Measurements from ENCODE around the gene FOXO6. TPM values are rescaled to one million over a fixed set of nuclear protein-coding genes. Genes with fewer than 3 reads are reported as not detected.

The FOXO6 gene
- total and polyA plus RNA-seq, 10 of the 15 experiments (the other 5 are each of a cell fraction or from before 2014, with no cell fraction given) = 0.37 TPM; not detected in 9

- no peak for DNase-seq (ENCODE audit: low read depth, low spot score)
- H3K27ac ChIP-seq (ENCODE audit: control insufficient read depth, insufficient read depth) = no peak overlapping the region
- H3K4me3 ChIP-seq = no peak overlapping the region
- intact Hi-C loops (cut with micrococcal nuclease; ENCODE audit: unreplicated experiment) = no loop called here
- H3K4me2 ChIP-seq (ENCODE audit: control insufficient read depth, insufficient read depth) = no peak overlapping the region
- no peak for FAIRE-seq
- no peak overlapping the region for H2AFZ ChIP-seq (ENCODE audit: control insufficient read depth, low read depth, low read length)
- no peak for ATAC-seq
- ChIA-PET POLR2A (interaction anchor here (1.0 kb wide), 1 partner anchor 10 kb away, joined by 3 read pairs; no protein-coding TSS in a partner anchor), RAD21 (ENCODE audit: unreplicated experiment) (interaction anchor here (1.0 to 1.7 kb wide), 4 partner anchors 19 to 76 kb away, joined by 4 to 6 read pairs (median 5); no protein-coding TSS in a partner anchor), SMC1A (ENCODE audit: uncharacterized antibody, unreplicated experiment) (interaction anchor here (0.9 to 2.4 kb wide), 5 partner anchors 15 to 36 kb away, joined by 3 to 6 read pairs (median 4); no protein-coding TSS in a partner anchor), CTCF (interaction anchor here (0.9 to 4.3 kb wide), 8 partner anchors 11 to 92 kb away, joined by 3 to 21 read pairs (median 4); no protein-coding TSS in a partner anchor)
- H3K79me2 ChIP-seq (ENCODE audit: control insufficient read depth, insufficient read depth, low read length) = no peaks in the 10 kb centered on the region
- no TSS peak for BruUV-seq (replicated peaks)
- H3K27me3 ChIP-seq (replicated peaks in 1 of 2; ENCODE audit: control insufficient read depth in 2 of 2, insufficient read depth in 2 of 2, low read length in 1 of 2) = no peaks in the 10 kb centered on the region
- no peaks in the 10 kb centered on the region for H4K20me1 ChIP-seq (ENCODE audit: control insufficient read depth, insufficient read depth)
- peaks cover 9% of the 10 kb centered on the region for H3K4me1 ChIP-seq (ENCODE audit: control insufficient read depth, insufficient read depth, low read length)
- TF ChIP-seq RELB (IDR thresholded peaks at IDR 0.05; ENCODE audit: low read depth) = no peak
- H3K9me3 ChIP-seq (replicated peaks; ENCODE audit: control insufficient read depth, insufficient read depth, low read length) = no peaks in the 10 kb centered on the region; the same call in 2 of the 3 replicates
- H3K36me3 ChIP-seq (ENCODE audit: control insufficient read depth in 2 of 2, insufficient read depth in 2 of 2, low read length in 1 of 2) = no peaks in the 10 kb centered on the region
- no peak overlapping the region for H3K9ac ChIP-seq (ENCODE audit: control insufficient read depth, insufficient read depth, low read length)
- in situ Hi-C loops (cut with MboI) = no loop called here
These were observed 19.9 kb upstream of the FOXO6 start for GRCh38 chr1:41341365-41341683.

- TF ChIP-seq BHLHE40 (IDR thresholded peaks at IDR 0.05; ENCODE audit: borderline replicate concordance in 1 of 2, low read depth in 2 of 2, low read length in 1 of 2) = peak in 1 of 2 experiments; percentile 30; a peak in 1 of 4 replicates
- TF ChIP-seq SUZ12 (IDR thresholded peaks at IDR 0.05; ENCODE audit: unreplicated experiment) = no peak
- peak; percentile 37; the same call in 1 of the 2 replicates for TF ChIP-seq DPF2 (IDR thresholded peaks at IDR 0.05)
- TF ChIP-seq MTA2 (IDR thresholded peaks at IDR 0.05; ENCODE audit: low read depth) = peak; percentile 50; the same call in 1 of the 2 replicates
- peak; percentile 49; the same call in 1 of the 2 replicates for TF ChIP-seq IKZF1 (conservative IDR thresholded peaks at IDR 0.05)
- CTCF ChIA-PET = interaction anchor here (0.8 to 4.3 kb wide), 7 partner anchors 10 to 91 kb away, joined by 3 to 21 read pairs (median 4); partner anchors contain the start of gene FOXO6
- no TSS peak for BruUV-seq (replicated peaks)
- POLR2A ChIA-PET = interaction anchor here (1.0 kb wide), 1 partner anchor 9 kb away, joined by 3 read pairs; no protein-coding TSS in a partner anchor
- Histone ChIP-seq H3K9ac (ENCODE audit: control insufficient read depth, insufficient read depth, low read length) (no peak overlapping the region), H3K27ac (ENCODE audit: control insufficient read depth, insufficient read depth) (no peak overlapping the region), H3K9me3 (replicated peaks; ENCODE audit: control insufficient read depth, insufficient read depth, low read length) (no peaks in the 10 kb centered on the region; the same call in 2 of the 3 replicates), H3K4me1 (ENCODE audit: control insufficient read depth, insufficient read depth, low read length) (peaks cover 9% of the 10 kb centered on the region), H3K27me3 (replicated peaks in 1 of 2; ENCODE audit: control insufficient read depth in 2 of 2, insufficient read depth in 2 of 2, low read length in 1 of 2) (no peaks in the 10 kb centered on the region), H3K79me2 (ENCODE audit: control insufficient read depth, insufficient read depth, low read length) (no peaks in the 10 kb centered on the region), H3K4me3 (no peak overlapping the region), H3K36me3 (ENCODE audit: control insufficient read depth in 2 of 2, insufficient read depth in 2 of 2, low read length in 1 of 2) (no peaks in the 10 kb centered on the region), H3K4me2 (ENCODE audit: control insufficient read depth, insufficient read depth) (no peak overlapping the region), H4K20me1 (ENCODE audit: control insufficient read depth, insufficient read depth) (no peaks in the 10 kb centered on the region), H2AFZ (ENCODE audit: control insufficient read depth, low read depth, low read length) (no peak overlapping the region)
- DNase-seq (ENCODE audit: low read depth, low spot score) (no peak), ATAC-seq (no peak), FAIRE-seq (no peak)
- SMC1A ChIA-PET (ENCODE audit: uncharacterized antibody, unreplicated experiment) = interaction anchor here (0.9 to 2.4 kb wide), 7 partner anchors 16 to 36 kb away, joined by 3 to 7 read pairs (median 5); no protein-coding TSS in a partner anchor
- intact Hi-C loops (cut with micrococcal nuclease; ENCODE audit: unreplicated experiment) = no loop called here
- in situ Hi-C loops (cut with MboI) = no loop called here
- WGBS (ENCODE audit: insufficient coverage, insufficient replicate concordance, low lambda C conversion rate, missing lambda C conversion rate) = 34% methylated on average over 15 of the region's 15 CpGs
- RAD21 ChIA-PET (ENCODE audit: unreplicated experiment) = interaction anchor here (1.0 to 1.7 kb wide), 3 partner anchors 19 to 76 kb away, joined by 5 to 6 read pairs (median 5); no protein-coding TSS in a partner anchor
These were observed 19.3 kb upstream of the FOXO6 start for GRCh38 chr1:41341772-41342562.
